ENCODE measurements around the gene ZNF232.
A peak's percentile ranks its signal among the peaks of the same experiment; 100 is the strongest.
"Not testable (repeated sequence)": the region's sequence is repeated elsewhere in the genome, so short reads cannot be mapped to it uniquely, and the experiment has no call there.

The ZNF232 gene

GRCh38 chr17:5129770-5130169, 18.1 kb upstream of the ZNF232 start:
- not testable (repeated sequence) for ATAC-seq, DNase-seq

GRCh38 chr17:5128905-5129535, 17.3 kb upstream of the ZNF232 start:
- ATAC-seq: no peak
- no peak for DNase-seq

- DNase-seq, ATAC-seq: not testable (repeated sequence)
Measured at GRCh38 chr17:5128387-5128786, 16.7 kb upstream of the ZNF232 start.

GRCh38 chr17:5127910-5128309, 16.2 kb upstream of the ZNF232 start:
- ATAC-seq (no peak), DNase-seq (no peak)

GRCh38 chr17:5126719-5127488, 15.2 kb upstream of the ZNF232 start:
- ATAC-seq (no peak), DNase-seq (no peak)

- not testable (repeated sequence) for ATAC-seq, DNase-seq
Measured at GRCh38 chr17:5124896-5125295, 13.2 kb upstream of the ZNF232 start.

- not testable (repeated sequence) for ATAC-seq, DNase-seq
Measured at GRCh38 chr17:5124125-5124760, 12.6 kb upstream of the ZNF232 start.

- ATAC-seq: no peak
- no peak for DNase-seq
Measured at GRCh38 chr17:5123343-5124124, 11.9 kb upstream of the ZNF232 start.

- no peak for DNase-seq
- peak; percentile 25 for ATAC-seq
Measured at GRCh38 chr17:5122586-5123342, 11.1 kb upstream of the ZNF232 start.

- DNase-seq: not testable (repeated sequence)
Measured at GRCh38 chr17:5122056-5122455, 10.4 kb upstream of the ZNF232 start.

GRCh38 chr17:5121186-5121841, 9.6 kb upstream of the ZNF232 start:
- DNase-seq: no peak
- no peak for ATAC-seq

More at GRCh38 chr17:5122056-5122455, 10.4 kb upstream of the ZNF232 start:
- not testable (repeated sequence) for ATAC-seq

- not testable (repeated sequence) for DNase-seq, ATAC-seq
Measured at GRCh38 chr17:5120436-5121185, 8.9 kb upstream of the ZNF232 start.

GRCh38 chr17:5120036-5120435, 8.4 kb upstream of the ZNF232 start:
- ATAC-seq (no peak), DNase-seq (no peak)

GRCh38 chr17:5118219-5118618, 6.5 kb upstream of the ZNF232 start:
- ATAC-seq: no peak
- no peak for DNase-seq

GRCh38 chr17:5115673-5116651, 4.3 kb upstream of the ZNF232 start, which contains the start of gene USP6:
Gene USP6, plus strand, starts transcription at chr17:5116032. Its CDS starts 14,336 bp downstream, at chr17:5130368.
- no peak for DNase-seq
- no peak for ATAC-seq

- no peak for ATAC-seq
- no peak for DNase-seq
Measured at GRCh38 chr17:5110816-5111215, 862 bp downstream of the ZNF232 start.

- DNase-seq (no peak), ATAC-seq (no peak)
Measured at GRCh38 chr17:5100832-5101231, 10.8 kb downstream of the ZNF232 start.

GRCh38 chr17:5099271-5099670, 12.4 kb downstream of the ZNF232 start:
- DNase-seq: no peak
- ATAC-seq: no peak

Measured in stimulated activated naive CD8-positive, alpha-beta T cell treated with anti-CD3 and anti-CD28 coated beads, Interleukin-15, Interleukin-2, amounts not matched to agents 100 U/mL and 50 U/mL, for 24 hours (primary cell).